GM12891 (cell line): ENCODE data around the gene RNF213.
"Not testable (repeated sequence)": the region's sequence is repeated elsewhere in the genome, so short reads cannot be mapped to it uniquely, and the experiment has no call there.

ENCODE experiments used
- DNase-seq: peaks from one replicate; pipeline ENCODE4 v3.0.0; 2011; ENCODE audit warnings: low spot score; ENCODE audit not compliant: insufficient read length
- FAIRE-seq: peaks from 2 replicates; lab custom pipeline; 2011; peaks lifted over from hg19 to GRCh38; lab: Jason Lieb, UNC
- PAX5 ChIP-seq: IDR thresholded peaks from 2 replicates; pipeline ENCODE4 v1.6.1; 2011; ENCODE audit warnings: low read length, moderate library complexity, mild to moderate bottlenecking; ENCODE audit not compliant: insufficient read depth, severe bottlenecking
- POLR2A ChIP-seq: IDR thresholded peaks from 2 replicates; pipeline ENCODE4 v1.6.1; 2011; ENCODE audit warnings: low read depth, low read length, control low read depth
- POLR2AphosphoS5 ChIP-seq: IDR thresholded peaks from 2 replicates; pipeline ENCODE4 v1.6.1; 2011; ENCODE audit warnings: low read depth, low read length, control low read depth
- POU2F2 ChIP-seq: IDR thresholded peaks from 2 replicates; pipeline ENCODE4 v1.6.1; 2011; ENCODE audit warnings: low read depth, mild to moderate bottlenecking, control low read depth, low read length, moderate library complexity
- SPI1 ChIP-seq: IDR thresholded peaks from 2 replicates; pipeline ENCODE4 v1.6.1; 2011; ENCODE audit warnings: low read depth, low read length, control low read depth
- TAF1 ChIP-seq: IDR thresholded peaks from 2 replicates; pipeline ENCODE4 v1.6.1; 2011; ENCODE audit warnings: low read depth, low read length, control low read depth

RNF213 gene

DNA sequence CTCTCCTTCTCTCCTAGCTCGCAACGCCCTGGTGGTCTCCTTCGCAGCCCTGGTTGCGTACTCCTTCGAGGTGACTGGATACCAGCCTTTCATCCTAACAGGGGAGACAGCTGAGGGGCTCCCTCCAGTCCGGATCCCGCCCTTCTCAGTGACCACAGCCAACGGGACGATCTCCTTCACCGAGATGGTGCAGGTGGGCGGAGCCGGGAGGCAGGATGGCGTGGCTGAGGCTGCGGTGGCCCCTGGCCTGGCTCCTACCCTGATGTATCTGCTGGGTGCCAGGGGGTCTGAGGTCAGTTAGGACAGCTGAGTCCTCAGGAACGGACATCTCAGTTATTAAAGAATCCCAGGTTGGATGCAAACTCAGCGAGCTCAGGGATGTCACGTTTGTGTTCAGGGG, 23.7 kb upstream of the RNF213 start:
- DNase-seq (no peak), FAIRE-seq (no peak)
- TF ChIP-seq POU2F2: no peak
- TF ChIP-seq TAF1: no peak
- no peak for TF ChIP-seq PAX5
- no peak for TF ChIP-seq POLR2AphosphoS5
- no peak for TF ChIP-seq SPI1
- no peak for TF ChIP-seq POLR2A

GRCh38 chr17:80237386-80237785, 23.3 kb upstream of the RNF213 start:
- FAIRE-seq (no peak), DNase-seq (no peak)
- no peak for TF ChIP-seq POU2F2
- TF ChIP-seq POLR2AphosphoS5: no peak
- TF ChIP-seq SPI1: no peak
- no peak for TF ChIP-seq POLR2A
- TF ChIP-seq TAF1: no peak
- no peak for TF ChIP-seq PAX5

DNA sequence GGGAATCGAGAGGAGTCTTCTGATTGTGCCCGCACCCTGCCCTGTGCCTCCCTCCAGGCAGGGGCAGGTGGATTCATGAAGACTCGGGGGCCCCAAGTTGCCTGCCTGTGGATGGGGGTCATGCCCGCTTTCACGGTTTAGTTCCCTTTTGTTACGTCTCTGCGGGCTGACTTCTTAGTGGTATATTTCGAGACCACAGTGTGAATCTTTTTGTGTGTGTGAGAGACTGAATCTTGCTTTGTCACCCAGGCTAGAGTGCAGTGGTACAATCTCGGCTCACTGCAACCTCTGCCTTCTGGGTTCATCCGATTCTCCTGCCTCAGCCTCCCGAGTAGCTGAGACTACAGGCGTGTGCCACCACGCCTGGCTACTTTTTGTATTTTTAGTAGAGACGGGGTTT, 18.1 kb upstream of the RNF213 start:
- FAIRE-seq (no peak), DNase-seq (no peak)
- TF ChIP-seq POLR2AphosphoS5 (no peak), SPI1 (no peak), POLR2A (no peak), TAF1 (no peak), POU2F2 (no peak), PAX5 (no peak)

GRCh38 chr17:80243526-80244433, 16.9 kb upstream of the RNF213 start:
- TF ChIP-seq POLR2A (no peak), POLR2AphosphoS5 (no peak), PAX5 (no peak), TAF1 (no peak), POU2F2 (no peak), SPI1 (no peak)
- DNase-seq (no peak), FAIRE-seq (no peak)

DNA sequence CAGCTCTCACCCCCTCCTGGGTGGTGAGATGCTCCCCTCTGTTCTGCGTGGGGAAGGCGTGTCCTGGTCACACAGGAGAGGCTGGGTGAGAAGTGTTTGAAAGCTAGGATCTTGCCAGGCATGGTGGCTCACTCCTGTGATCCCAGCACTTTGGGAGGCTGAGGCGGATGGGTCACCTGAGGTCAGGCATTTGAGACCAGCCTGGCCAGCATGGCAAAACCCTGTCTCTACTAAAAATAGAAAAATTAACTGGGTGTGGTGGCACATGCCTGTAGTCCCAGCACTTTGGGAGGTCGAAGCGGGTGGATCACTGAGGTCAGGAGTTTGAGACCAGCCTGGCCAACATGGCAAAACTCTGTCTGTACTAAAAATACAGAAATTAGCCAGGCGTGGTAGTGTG, 16.2 kb upstream of the RNF213 start:
- FAIRE-seq, DNase-seq: not testable (repeated sequence)

DNA sequence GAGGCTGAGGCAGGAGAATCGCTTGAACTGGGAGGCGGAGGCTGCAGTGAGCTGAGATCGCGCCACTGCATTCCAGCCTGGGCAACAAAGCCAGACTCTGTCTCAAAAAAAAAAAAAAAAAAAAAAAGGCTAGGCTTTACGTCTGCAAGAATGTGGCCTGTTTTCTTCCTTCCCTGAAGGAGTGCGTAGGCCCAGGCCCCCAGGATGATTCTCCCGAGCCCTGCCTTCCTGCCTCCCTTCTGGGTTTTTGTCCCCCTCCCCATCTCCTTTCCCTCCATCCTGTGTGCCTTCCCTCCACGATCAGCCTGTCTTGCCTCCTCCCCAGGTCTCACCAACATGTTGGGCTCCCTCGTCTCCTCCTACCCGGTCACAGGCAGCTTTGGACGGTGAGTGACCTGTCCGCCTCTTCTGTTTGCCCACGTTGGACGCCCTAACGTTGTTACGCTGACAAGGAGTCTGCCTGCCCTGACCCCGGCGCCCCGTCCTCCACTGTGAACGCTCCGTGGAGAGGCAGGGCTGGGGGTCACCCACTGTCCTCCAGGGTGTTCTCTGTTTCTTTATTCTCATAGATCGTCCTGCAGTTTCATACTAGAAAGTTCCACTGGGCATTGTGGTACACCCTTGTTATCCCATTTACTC, 15.7 kb upstream of the RNF213 start:
- no peak for FAIRE-seq
- TF ChIP-seq POLR2AphosphoS5: no peak
- no peak for TF ChIP-seq POU2F2
- TF ChIP-seq SPI1: no peak
- TF ChIP-seq TAF1: no peak
- TF ChIP-seq PAX5: no peak
- TF ChIP-seq POLR2A: no peak
- no peak for DNase-seq

DNA sequence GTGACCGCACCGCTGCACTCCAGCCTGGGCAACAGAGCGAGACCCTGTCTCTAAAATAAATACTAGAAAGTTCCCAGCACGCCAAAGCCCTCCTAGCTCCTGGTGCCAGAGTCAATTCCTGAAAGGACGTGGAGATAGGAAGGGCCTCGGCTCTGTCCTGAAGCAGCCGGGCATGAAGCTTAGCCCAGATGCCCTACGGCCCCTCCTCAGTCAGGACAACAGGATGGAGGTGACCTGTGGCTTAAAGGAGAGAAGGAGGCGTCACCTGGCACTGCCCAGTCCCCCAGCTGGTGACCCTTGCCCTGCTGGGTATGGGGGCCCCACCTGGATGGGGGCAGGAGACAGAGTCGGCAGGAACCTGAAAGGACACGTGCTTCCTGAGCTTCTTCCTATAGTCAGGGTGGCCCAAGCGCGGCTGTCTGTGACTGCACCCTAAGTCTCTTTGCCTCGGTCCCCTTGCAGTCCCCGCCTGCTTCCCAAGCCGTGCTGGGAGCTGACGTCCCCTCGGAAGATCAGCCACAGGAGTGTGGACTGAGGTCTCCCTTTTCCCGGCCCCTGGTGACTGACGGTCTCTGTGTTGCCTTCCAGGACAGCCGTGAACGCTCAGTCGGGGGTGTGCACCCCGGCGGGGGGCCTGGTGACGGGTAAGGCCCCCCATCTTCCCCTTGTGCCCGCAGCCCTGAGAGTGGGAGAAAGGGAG, 14.9 kb upstream of the RNF213 start:
- TF ChIP-seq SPI1 (no peak), POLR2A (no peak), TAF1 (no peak), POU2F2 (no peak), PAX5 (no peak), POLR2AphosphoS5 (no peak)
- no peak for FAIRE-seq
- DNase-seq: no peak

DNA sequence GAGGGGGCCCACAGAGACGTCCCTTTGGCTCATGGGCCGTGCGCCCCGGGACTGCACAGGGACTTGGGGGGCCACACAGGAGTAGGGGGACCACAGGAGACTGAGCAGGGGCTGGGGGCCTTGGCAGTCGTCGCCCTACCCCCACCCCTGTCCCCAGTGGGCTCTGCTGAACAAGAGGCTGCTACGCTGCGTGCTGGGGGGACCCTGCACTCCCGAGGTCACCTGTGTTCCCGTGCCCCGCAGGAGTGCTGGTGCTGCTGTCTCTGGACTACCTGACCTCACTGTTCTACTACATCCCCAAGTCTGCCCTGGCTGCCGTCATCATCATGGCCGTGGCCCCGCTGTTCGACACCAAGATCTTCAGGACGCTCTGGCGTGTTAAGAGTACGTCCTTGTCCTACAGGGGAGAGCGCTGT, 14.4 kb upstream of the RNF213 start:
- DNase-seq: no peak
- TF ChIP-seq POLR2AphosphoS5 (no peak), POU2F2 (no peak), SPI1 (no peak), PAX5 (no peak), POLR2A (no peak)
- no peak for FAIRE-seq

- TF ChIP-seq TAF1 (no peak), SPI1 (no peak), POLR2AphosphoS5 (no peak), POLR2A (no peak)
- no peak for DNase-seq
- FAIRE-seq: no peak
These were observed 13.9 kb upstream of the RNF213 start for GRCh38 chr17:80246726-80247125.

DNA sequence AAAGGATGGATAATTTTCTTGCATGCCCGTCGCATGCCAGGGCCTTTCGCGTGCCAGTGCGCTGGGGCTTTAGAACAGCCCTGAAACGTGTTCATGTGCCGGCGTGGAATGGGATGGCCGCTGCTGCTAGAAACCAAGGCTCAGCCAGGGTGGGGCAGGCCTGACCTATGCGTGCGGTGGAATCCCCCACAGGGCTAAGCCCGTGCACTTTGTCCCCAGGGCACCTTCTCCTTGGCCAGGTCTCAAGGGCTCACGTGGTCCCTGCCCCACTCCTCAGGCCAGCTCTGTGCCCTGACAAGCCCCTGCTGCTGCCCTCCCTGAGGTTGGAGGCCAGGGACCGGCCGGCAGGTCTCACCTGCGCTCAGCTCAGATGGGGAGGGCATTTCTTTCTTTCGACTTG, 13.1 kb upstream of the RNF213 start:
- FAIRE-seq (no peak), DNase-seq (no peak)
- no peak for TF ChIP-seq POLR2AphosphoS5
- TF ChIP-seq TAF1: no peak
- no peak for TF ChIP-seq POLR2A
- TF ChIP-seq SPI1: no peak
